GM10266 (cell line): Measurements from ENCODE around the gene AP1G1.
"Not testable (repeated sequence)": the region's sequence is repeated elsewhere in the genome, so short reads cannot be mapped to it uniquely, and the experiment has no call there.

ENCODE experiments used
- DNase-seq: peaks from one replicate; pipeline ENCODE4 v3.0.0; 2012; ENCODE audit errors: extremely low spot score
- TF ChIP-seq, protein P1 (sequence below): IDR thresholded peaks from 2 replicates; pipeline ENCODE4 v1.5.1; 2012; ENCODE audit warnings: mild to moderate bottlenecking, low read depth; ENCODE audit not compliant: control insufficient read depth, insufficient read depth; ENCODE audit errors: missing control alignments

AP1G1 gene

DNA sequence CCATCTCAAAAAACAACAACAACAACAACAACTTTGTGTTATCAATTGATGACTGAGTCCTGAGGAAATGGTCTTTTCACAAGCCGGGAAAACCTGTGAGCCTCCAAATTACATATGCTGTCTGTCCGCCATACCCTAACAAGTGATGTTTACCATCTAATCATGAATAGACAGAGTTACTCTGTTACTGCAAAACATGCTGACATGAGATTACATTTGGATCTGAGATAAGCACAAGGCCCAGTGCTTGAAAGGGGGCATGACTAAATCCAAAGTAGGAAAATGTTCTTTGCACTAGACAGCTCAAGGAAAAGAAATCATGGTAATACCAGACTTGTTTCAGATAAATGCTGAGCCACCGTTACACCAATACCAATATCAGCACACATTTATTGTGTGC lies 28.5 kb upstream of the AP1G1 start:
- DNase-seq: no peak
- TF ChIP-seq, protein P1, sequence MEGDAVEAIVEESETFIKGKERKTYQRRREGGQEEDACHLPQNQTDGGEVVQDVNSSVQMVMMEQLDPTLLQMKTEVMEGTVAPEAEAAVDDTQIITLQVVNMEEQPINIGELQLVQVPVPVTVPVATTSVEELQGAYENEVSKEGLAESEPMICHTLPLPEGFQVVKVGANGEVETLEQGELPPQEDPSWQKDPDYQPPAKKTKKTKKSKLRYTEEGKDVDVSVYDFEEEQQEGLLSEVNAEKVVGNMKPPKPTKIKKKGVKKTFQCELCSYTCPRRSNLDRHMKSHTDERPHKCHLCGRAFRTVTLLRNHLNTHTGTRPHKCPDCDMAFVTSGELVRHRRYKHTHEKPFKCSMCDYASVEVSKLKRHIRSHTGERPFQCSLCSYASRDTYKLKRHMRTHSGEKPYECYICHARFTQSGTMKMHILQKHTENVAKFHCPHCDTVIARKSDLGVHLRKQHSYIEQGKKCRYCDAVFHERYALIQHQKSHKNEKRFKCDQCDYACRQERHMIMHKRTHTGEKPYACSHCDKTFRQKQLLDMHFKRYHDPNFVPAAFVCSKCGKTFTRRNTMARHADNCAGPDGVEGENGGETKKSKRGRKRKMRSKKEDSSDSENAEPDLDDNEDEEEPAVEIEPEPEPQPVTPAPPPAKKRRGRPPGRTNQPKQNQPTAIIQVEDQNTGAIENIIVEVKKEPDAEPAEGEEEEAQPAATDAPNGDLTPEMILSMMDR: no peak

- no peak for DNase-seq
- TF ChIP-seq, protein P1: no peak
Measured at GRCh38 chr16:71834291-71834690, 25.7 kb upstream of the AP1G1 start.

GRCh38 chr16:71832112-71832511 lies 23.5 kb upstream of the AP1G1 start:
- DNase-seq: not testable (repeated sequence)

- DNase-seq: not testable (repeated sequence)
Measured at GRCh38 chr16:71831698-71832097, 23.1 kb upstream of the AP1G1 start.

GRCh38 chr16:71830359-71830758 lies 21.7 kb upstream of the AP1G1 start:
- TF ChIP-seq, protein P1: no peak
- no peak for DNase-seq

- DNase-seq: no peak
- TF ChIP-seq, protein P1: no peak
Measured at GRCh38 chr16:71826533-71827017, 17.9 kb upstream of the AP1G1 start.

DNA sequence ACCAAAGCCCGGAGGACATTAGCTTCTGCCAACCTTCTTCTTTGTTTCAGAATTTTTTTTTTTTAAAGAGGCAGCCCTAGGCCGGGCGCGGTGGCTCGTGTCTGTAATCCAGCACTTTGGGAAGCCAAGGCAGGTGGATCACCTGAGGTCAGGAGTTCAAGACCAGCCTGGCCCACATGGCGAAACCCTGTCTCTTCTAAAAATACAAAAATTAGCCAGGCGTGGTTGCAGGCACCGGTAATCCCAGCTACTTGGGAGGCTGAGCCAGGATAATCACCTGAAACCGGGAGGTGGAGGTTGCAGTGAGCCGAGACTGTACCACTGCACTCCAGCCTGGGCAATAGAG lies 8.5 kb upstream of the AP1G1 start:
- not testable (repeated sequence) for DNase-seq

DNA sequence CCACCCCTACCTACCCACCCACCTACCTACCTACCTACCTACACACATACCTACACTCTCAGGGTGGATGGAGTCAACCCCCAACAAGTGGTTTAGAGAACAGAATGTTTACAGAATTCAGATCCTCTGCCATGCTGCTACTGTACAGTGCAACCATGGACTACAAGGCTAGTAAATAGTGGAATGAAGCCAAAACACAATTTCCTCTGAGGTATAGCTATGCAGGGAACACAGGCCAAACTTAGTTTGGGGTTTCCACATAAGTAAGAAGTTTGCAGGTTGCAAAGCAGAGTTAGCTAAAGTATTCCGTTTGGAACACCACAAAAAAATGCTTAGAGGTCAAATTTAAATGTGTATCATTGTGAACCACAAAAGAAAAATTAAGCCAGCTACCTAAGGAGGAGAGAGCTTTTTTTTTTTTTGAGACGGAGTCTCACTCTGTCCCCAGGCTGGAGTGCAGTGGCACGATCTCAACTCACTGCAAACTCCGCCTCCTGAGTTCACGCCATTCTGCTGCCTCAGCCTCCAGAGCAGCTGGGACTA lies 2.7 kb upstream of the AP1G1 start:
- no peak for DNase-seq
- TF ChIP-seq, protein P1: no peak

DNA sequence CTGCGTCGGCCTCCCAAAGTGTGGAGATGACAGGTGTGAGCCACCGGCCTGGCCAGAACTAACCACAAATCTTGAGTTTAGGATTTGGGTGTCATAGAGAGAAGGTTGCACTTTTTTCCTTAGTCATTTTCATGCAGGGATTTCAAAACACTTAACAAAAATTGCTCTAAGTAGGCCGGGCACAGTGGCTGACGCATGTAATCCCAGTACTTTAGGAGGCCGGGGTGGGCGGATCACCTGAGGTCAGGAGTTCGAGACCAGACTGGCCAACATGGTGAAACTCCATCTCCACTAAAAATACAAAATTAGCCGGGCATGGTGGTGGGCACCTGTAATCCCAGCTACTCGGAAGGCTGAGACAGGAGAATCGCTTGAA lies 1.5 kb upstream of the AP1G1 start:
- not testable (repeated sequence) for DNase-seq
